ENCODE measurements around the gene VPS9D1. TPM values are rescaled to one million over a fixed set of nuclear protein-coding genes. Genes with fewer than 3 reads are reported as not detected.

Gene VPS9D1
- total RNA-seq, 1 donor from 2014 or later = 20.2 TPM

- Mint-ChIP-seq H3K4me1 (no peaks in the 10 kb centered on the region), H3K36me3 (ENCODE audit: low read depth) (peaks cover 4% of the 10 kb centered on the region), H3K27me3 (ENCODE audit: low read depth) (no peaks in the 10 kb centered on the region), H3K9me3 (no peaks in the 10 kb centered on the region), H3K4me3 (no peak overlapping the region), H3K27ac (ENCODE audit: unreplicated experiment) (no peak overlapping the region)
- DNase-seq (ENCODE audit: low read depth, low spot score) = no peak
- no peak for TF ChIP-seq CTCF (conservative IDR thresholded peaks at IDR 0.05)
Measured at GRCh38 chr16:89744813-89745212, 24.1 kb upstream of the VPS9D1 start.

- H3K27me3 Mint-ChIP-seq (ENCODE audit: low read depth) = no peaks in the 10 kb centered on the region
- no peaks in the 10 kb centered on the region for H3K4me1 Mint-ChIP-seq
- H3K36me3 Mint-ChIP-seq (ENCODE audit: low read depth) = peaks cover 2% of the 10 kb centered on the region
- DNase-seq (ENCODE audit: low read depth, low spot score) = no peak
- H3K4me3 Mint-ChIP-seq = no peak overlapping the region
- no peak overlapping the region for H3K27ac Mint-ChIP-seq (ENCODE audit: unreplicated experiment)
- H3K9me3 Mint-ChIP-seq = no peaks in the 10 kb centered on the region
- TF ChIP-seq CTCF (conservative IDR thresholded peaks at IDR 0.05) = no peak
Measured at GRCh38 chr16:89742948-89743347, 22.2 kb upstream of the VPS9D1 start.

DNA sequence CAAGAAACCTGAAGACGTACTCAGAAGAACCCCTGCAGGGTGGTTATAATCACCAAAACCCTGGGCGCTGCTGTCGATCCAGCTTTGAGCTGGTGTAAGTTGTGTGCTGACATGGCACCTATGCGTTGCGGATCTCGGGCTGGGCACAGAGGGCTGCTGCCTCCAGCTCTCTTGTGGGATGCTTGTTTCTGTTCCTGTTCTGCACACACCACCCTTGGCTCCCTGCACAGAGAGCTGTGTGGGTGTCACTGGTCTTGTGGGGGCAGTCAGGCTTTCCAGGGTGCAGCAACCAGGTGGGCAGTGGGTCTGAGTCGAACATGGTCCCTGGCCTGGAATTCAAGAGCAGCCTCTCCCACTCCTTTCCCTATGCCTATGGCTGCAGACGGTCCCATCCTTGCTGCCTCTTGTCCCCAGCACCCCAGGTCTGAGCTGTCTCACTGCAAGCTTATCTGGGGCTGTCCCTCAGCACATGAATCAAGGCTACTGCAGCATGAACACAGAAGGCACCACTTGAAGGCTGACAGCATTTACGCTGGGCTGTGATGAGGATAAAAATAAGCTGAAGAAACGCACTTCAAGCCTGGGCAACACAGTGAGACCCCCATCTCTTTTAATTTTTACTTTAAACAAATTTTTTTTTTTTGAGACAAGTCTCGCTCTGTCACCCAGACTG lies 20.8 kb upstream of the VPS9D1 start:
- no peaks in the 10 kb centered on the region for H3K27me3 Mint-ChIP-seq (ENCODE audit: low read depth)
- H3K4me3 Mint-ChIP-seq = peak overlapping the region; percentile 31
- DNase-seq (ENCODE audit: low read depth, low spot score) = no peak
- H3K9me3 Mint-ChIP-seq = no peaks in the 10 kb centered on the region
- H3K4me1 Mint-ChIP-seq = no peaks in the 10 kb centered on the region
- no peak for TF ChIP-seq CTCF (conservative IDR thresholded peaks at IDR 0.05)
- H3K36me3 Mint-ChIP-seq (ENCODE audit: low read depth) = peaks cover 5% of the 10 kb centered on the region
- no peak overlapping the region for H3K27ac Mint-ChIP-seq (ENCODE audit: unreplicated experiment)

GRCh38 chr16:89739383-89739782 lies 18.7 kb upstream of the VPS9D1 start:
- no peaks in the 10 kb centered on the region for H3K4me1 Mint-ChIP-seq
- no peaks in the 10 kb centered on the region for H3K27me3 Mint-ChIP-seq (ENCODE audit: low read depth)
- peaks cover 10% of the 10 kb centered on the region for H3K36me3 Mint-ChIP-seq (ENCODE audit: low read depth)
- TF ChIP-seq CTCF (conservative IDR thresholded peaks at IDR 0.05) = no peak
- no peak overlapping the region for H3K27ac Mint-ChIP-seq (ENCODE audit: unreplicated experiment)
- H3K4me3 Mint-ChIP-seq = no peak overlapping the region
- no peak for DNase-seq (ENCODE audit: low read depth, low spot score)
- no peaks in the 10 kb centered on the region for H3K9me3 Mint-ChIP-seq

DNA sequence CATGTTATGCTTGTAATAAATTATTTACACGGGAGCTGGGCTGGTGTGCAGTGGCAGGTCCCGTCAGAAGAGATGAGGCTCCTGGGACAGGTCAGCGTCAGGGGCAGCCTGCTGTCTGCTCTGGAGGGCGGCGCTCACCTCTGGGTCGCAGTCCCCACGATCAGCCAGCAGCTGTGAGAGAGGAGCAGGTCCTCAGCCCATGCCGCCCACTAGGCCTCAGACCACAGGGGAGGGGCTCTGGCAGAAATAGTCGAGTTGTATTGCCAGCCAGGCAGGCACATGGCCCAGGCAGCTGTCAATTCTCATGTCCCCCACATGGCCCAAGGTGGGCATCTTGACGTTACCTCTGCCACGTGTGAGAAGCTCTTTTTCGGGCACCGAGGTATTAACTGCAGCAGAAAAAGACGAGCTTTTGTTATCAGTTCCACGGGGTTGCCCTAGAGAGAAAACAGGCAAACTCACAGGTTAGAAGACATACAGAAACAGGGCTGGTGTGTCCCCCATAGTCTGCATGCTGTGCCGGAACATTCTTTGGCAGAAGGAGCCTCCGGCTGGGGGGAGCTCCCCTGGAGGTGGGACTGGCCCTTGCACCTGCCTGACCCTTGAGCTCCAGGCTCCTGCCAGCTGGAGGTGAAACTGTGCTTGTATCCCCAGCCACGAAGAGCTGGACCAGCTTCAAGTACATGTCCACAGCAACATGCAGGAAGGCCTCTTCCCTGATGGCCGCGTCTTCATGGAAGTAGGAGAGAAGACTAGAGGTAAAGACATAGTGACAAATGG lies 18.0 kb upstream of the VPS9D1 start:
- TF ChIP-seq CTCF (conservative IDR thresholded peaks at IDR 0.05) = no peak
- Mint-ChIP-seq H3K36me3 (ENCODE audit: low read depth) (peaks cover 10% of the 10 kb centered on the region), H3K9me3 (no peaks in the 10 kb centered on the region), H3K4me3 (no peak overlapping the region), H3K27me3 (ENCODE audit: low read depth) (no peaks in the 10 kb centered on the region), H3K4me1 (no peaks in the 10 kb centered on the region), H3K27ac (ENCODE audit: unreplicated experiment) (no peak overlapping the region)
- no peak for DNase-seq (ENCODE audit: low read depth, low spot score)
